Stimulated activated CD8-positive, alpha-beta memory T cell treated with anti-CD3 and anti-CD28 coated beads, Interleukin-15, amount 100 ng/mL, for 24 hours (primary cell): ENCODE measurements around the gene SHMT2.
A peak's percentile ranks its signal among the peaks of the same experiment; 100 is the strongest.

ENCODE experiments used
- DNase-seq: peaks from one replicate; pipeline ENCODE4 v3.0.0-alpha.2; 2020; ENCODE audit warnings: low read depth

SHMT2 gene

GRCh38 chr12:57229634-57230380 is at the start of gene SHMT2:
Gene SHMT2 (plus strand): TSS chr12:57229711. CDS start chr12:57229779, 68 bp downstream.
- peak; percentile 70 for DNase-seq

GRCh38 chr12:57180321-57180989 is 49.1 kb upstream of the SHMT2 start:
- DNase-seq: no peak

GRCh38 chr12:57181072-57181471 is 48.4 kb upstream of the SHMT2 start:
- no peak for DNase-seq

GRCh38 chr12:57181561-57182155 is 47.9 kb upstream of the SHMT2 start:
- no peak for DNase-seq

GRCh38 chr12:57182918-57183575 is 46.5 kb upstream of the SHMT2 start:
- peak; percentile 72 for DNase-seq

GRCh38 chr12:57183939-57184725 is 45.4 kb upstream of the SHMT2 start:
- no peak for DNase-seq

GRCh38 chr12:57185403-57185802 is 44.1 kb upstream of the SHMT2 start:
- no peak for DNase-seq

DNA sequence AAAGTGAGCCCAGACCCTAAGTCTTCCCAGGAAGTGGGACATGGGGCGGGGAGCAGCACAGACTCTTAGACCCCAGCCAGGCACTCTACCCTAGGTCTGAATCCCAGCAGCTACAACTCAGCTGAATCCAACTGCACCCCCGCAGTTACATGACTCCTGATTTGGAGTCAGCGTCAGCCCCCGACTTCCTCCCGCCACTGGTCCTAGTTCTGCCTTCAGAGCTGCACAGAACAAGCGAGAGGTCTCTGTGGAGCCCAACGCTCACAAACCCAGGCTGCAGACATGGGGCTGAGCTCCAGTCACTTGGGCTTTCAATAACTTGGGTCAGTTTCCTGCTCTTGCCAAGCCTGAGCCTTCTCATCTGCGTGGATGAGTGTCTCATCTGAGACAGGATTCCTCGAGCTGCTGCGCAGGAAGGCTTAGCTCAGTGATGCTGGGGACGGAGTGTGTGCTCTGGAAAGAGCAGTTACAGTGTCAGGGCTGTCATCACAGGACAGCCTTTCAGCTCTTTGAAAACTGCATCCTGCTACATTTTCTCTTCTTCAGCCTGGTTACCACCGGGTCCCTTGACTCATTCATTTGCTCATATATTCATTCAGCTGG is 43.5 kb upstream of the SHMT2 start:
- no peak for DNase-seq

DNA sequence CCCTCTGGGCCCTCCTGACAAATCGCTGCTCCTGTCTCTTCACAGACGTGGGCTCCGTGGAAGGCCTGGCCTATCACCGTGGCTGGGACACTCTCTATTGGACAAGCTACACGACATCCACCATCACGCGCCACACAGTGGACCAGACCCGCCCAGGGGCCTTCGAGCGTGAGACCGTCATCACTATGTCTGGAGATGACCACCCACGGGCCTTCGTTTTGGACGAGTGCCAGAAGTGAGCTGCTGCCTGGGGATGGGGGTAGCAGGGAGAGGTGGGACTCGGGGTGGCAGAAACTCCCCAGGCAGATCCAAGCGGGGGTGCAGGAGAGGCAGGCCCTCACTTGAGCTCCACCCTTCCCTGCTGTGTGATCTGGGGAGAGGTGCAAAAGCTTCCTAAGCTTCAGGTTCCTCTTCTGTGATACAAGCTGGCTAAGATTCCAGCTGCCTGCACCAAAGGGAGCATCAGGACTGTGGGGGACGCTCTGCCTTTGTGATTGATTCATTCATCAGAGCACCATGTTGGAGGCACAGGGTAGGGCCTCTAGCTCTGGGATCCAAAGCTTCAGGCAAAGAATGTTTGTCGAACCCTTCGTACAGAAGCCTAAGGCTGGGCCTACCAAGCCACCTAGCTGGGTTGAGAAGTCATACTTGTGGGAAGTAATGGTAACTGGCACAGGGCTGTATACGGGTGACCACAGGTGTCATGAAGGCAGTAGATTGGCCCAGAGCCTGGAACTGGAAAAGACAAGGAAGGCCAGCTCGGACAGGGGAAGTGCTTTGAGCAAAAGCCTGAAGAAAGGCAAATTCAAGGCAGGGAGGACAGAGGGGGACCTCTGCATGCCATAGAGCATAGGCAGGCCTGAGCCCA is 42.1 kb upstream of the SHMT2 start:
- no peak for DNase-seq

GRCh38 chr12:57188090-57188425 is 41.5 kb upstream of the SHMT2 start:
- no peak for DNase-seq

- no peak for DNase-seq
These were observed 39.5 kb upstream of the SHMT2 start for GRCh38 chr12:57190037-57190436.

DNA sequence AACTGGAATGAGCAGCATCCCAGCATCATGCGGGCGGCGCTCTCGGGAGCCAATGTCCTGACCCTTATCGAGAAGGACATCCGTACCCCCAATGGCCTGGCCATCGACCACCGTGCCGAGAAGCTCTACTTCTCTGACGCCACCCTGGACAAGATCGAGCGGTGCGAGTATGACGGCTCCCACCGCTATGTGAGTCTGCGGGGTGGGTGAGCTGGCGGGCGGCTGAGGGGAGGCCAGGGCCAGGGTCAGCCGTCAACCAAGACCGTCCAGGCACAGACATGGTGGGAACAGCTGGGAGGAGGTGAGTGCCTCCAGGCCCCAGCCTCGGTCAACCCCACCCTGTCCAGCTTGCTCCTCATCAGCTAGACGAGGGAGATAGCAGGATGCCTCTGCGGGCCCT is 38.7 kb upstream of the SHMT2 start:
- no peak for DNase-seq

- DNase-seq: no peak
These were observed 38.1 kb upstream of the SHMT2 start for GRCh38 chr12:57191410-57191809.

DNA sequence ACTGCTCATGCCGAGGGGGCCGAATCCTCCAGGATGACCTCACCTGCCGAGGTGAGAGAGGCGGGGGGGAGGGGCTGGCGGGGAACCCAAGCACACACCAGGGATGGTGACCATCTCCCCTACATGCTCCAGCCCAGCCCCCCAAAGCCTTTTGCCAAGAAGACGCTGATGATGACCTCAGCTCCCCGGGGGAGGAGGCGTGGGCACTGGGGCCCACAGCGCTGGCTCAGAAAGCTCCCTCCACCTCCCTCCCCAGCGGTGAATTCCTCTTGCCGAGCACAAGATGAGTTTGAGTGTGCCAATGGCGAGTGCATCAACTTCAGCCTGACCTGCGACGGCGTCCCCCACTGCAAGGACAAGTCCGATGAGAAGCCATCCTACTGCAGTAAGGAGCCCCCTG is 36.6 kb upstream of the SHMT2 start:
- DNase-seq: no peak

- no peak for DNase-seq
These were observed 35.7 kb upstream of the SHMT2 start for GRCh38 chr12:57193706-57194245.

DNA sequence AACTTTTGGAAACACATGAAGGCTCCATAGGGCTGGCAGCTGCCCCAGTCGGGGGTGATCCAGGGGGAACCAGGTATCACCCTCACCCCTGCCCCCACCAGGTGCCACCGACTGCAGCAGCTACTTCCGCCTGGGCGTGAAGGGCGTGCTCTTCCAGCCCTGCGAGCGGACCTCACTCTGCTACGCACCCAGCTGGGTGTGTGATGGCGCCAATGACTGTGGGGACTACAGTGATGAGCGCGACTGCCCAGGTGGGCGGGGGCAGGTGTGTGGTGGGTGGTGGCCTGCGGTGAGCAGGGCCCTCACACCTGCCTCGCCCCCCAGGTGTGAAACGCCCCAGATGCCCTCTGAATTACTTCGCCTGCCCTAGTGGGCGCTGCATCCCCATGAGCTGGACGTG is 35.3 kb upstream of the SHMT2 start:
- DNase-seq: no peak

GRCh38 chr12:57195186-57195585 is 34.3 kb upstream of the SHMT2 start:
- DNase-seq: no peak

- no peak for DNase-seq
These were observed 33.7 kb upstream of the SHMT2 start for GRCh38 chr12:57195611-57196371.

- DNase-seq: no peak
These were observed 33.1 kb upstream of the SHMT2 start for GRCh38 chr12:57196439-57196838.

GRCh38 chr12:57196956-57197355 is 32.6 kb upstream of the SHMT2 start:
- DNase-seq: no peak
